Measurements from ENCODE around the gene WWP2.
A peak's percentile ranks its signal among the peaks of the same experiment; 100 is the strongest.

DNA sequence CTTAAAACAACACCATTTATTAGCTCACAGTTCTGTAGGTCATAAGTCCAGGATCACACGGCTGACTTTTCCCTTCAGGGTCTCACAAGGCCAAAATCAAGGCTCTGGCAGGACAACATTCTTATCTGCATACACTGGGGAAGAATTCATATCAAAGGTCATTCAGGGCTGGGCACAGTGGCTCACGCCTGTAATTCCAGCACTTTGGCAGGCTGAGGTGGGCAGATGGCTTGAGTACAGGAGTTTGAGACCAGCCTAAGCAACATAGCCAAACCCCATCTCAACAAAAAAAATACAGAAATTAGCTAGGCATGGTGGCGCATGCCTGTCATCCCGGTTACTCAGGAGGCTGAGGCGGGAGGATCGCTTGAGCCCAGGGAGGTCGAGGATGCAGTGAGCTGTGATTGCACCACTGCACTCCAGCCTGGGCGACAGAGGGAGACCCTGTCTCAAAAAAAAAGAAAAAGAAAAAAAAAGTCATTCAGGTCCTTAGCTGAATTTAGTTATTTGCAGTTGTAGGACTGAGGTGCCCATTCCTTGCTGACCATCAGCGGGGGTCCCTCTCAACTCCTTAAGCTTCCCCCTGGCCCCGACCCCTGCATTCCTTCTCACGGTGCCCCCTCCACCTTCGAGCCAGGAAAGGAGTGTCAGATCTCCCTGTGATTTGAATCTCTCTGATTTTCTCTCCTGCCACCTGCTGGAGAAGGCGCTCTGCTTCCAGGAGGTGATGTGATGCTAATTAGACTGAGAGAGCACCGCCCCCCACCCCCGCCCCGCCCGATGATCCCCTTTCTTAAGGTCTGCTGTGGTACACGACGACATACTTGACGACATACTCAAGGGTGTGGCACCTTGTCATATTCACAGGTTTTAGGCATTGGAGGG lies 97.2 kb downstream of the WWP2 start:
- TF ChIP-seq, protein P1, sequence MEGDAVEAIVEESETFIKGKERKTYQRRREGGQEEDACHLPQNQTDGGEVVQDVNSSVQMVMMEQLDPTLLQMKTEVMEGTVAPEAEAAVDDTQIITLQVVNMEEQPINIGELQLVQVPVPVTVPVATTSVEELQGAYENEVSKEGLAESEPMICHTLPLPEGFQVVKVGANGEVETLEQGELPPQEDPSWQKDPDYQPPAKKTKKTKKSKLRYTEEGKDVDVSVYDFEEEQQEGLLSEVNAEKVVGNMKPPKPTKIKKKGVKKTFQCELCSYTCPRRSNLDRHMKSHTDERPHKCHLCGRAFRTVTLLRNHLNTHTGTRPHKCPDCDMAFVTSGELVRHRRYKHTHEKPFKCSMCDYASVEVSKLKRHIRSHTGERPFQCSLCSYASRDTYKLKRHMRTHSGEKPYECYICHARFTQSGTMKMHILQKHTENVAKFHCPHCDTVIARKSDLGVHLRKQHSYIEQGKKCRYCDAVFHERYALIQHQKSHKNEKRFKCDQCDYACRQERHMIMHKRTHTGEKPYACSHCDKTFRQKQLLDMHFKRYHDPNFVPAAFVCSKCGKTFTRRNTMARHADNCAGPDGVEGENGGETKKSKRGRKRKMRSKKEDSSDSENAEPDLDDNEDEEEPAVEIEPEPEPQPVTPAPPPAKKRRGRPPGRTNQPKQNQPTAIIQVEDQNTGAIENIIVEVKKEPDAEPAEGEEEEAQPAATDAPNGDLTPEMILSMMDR (IDR thresholded peaks at IDR 0.05): peak; percentile 54
- TF ChIP-seq EZH2 (IDR thresholded peaks at IDR 0.05) (no peak), EZH2phosphoT487 (IDR thresholded peaks at IDR 0.05) (no peak)
